Stomach (tissue), 9 donors: ENCODE measurements around the gene EFNA4. TPM values are rescaled to one million over a fixed set of nuclear protein-coding genes. Genes with fewer than 3 reads are reported as not detected.

Source experiments
- DNase-seq, 2 donors: peaks; one replicate each; pipeline versions ENCODE4 v3.0.0 to v3.0.0-alpha.2; 2013 to 2019
- H3K27ac ChIP-seq, 5 donors: fragments of 200-600 bp in 4 of 5; sonication (generic) in 4 of 5; one replicate each; pipeline ENCODE4 v1.5.1; 2013 to 2019; ENCODE audit warnings: mild to moderate bottlenecking in 1 of 5, moderate library complexity in 1 of 5
- H3K27me3 ChIP-seq, 3 donors: fragments of 200-600 bp; sonication (generic); one replicate each; pipeline ENCODE4 v1.5.1; 2017 to 2019; ENCODE audit warnings: mixed run types in 1 of 3
- H3K36me3 ChIP-seq, 4 donors: fragments of 200-600 bp; sonication (generic); 1 replicate in 3 of 4; 2 replicates in 1 of 4; pipeline ENCODE4 v1.5.1; 2016 to 2019
- H3K4me1 ChIP-seq, 4 donors: fragments of 200-600 bp; sonication (generic); one replicate each; pipeline ENCODE4 v1.5.1; 2016 to 2019
- H3K4me3 ChIP-seq, 4 donors: fragments of 200-600 bp; sonication (generic) in 3 of 4; one replicate each; pipeline ENCODE4 v1.5.1; 2016 to 2019; ENCODE audit warnings: mild to moderate bottlenecking in 1 of 4
- H3K9me3 ChIP-seq, 4 donors: fragments of 200-600 bp; sonication (generic); one replicate each; pipeline ENCODE4 v1.5.1; 2016 to 2019
- EP300 ChIP-seq: sonication (generic); formaldehyde crosslinking; IDR thresholded peaks from one replicate; pipeline ENCODE4 v1.6.1; 2017; ENCODE audit warnings: antibody characterized with exemption
- POLR2A ChIP-seq, 4 donors: fragments of 450-650 bp; IDR thresholded peaks; one replicate each; pipeline ENCODE4 v1.6.1; 2016; ENCODE audit warnings: antibody characterized with exemption in 4 of 4, control low read depth in 2 of 4, mild to moderate bottlenecking in 1 of 4, moderate library complexity in 1 of 4
- POLR2AphosphoS5 ChIP-seq, 3 donors: sonication (generic); formaldehyde crosslinking; IDR thresholded peaks; one replicate each; pipeline ENCODE4 v1.6.1; 2016; ENCODE audit warnings: antibody characterized with exemption in 3 of 3
- WGBS, 5 donors: extraction: QIAGEN DNeasy Blood & Tissue Kit in 3 of 5; methylation state at CpG; one replicate each; pipeline versions ENCODE4 v1.1.5 to v1.1.7; 2013 to 2018; 5-methylcytosine and 5-hydroxymethylcytosine counted together
- intact Hi-C: fragments of 100-400 bp; cut with DNase I; formaldehyde crosslinking; loops from one replicate; pipeline ENCODE4 v1.15.1; 2023; ENCODE audit warnings: low total_unique reads
- polyA plus RNA-seq, 3 donors: library from polyadenylated mRNA; stranded (reverse); fragments of 200-250 nt; gene quantifications; one replicate each; pipeline ENCODE4 v1.2.3, GENCODE V29; 2013
- total RNA-seq, 5 donors: library from RNA; depleted of rRNA; stranded (reverse); fragments of >200 nt; gene quantifications; one replicate each; pipeline versions ENCODE4 v1.1.0 to v1.2.3, GENCODE V29; 2014 to 2016
- TF ChIP-seq, protein P1 (sequence below), 7 experiments: fragments of 450-650 bp in 4 of 7; fragments of 200-600 bp in 3 of 7; sonication (generic) in 3 of 7; IDR thresholded peaks; one replicate each; pipeline ENCODE4 v1.5.1; 2016 to 2019; ENCODE audit warnings: antibody characterized with exemption in 7 of 7, control low read depth in 2 of 7, mild to moderate bottlenecking in 1 of 7
- donor health status: healthy with polysubstance abuse.
- donor health status: Bipolar disorder and iron deficiency.
- donor health status: healthy.

EFNA4 gene
- total and polyA plus RNA-seq, 8 donors = 3.5 to 13.2 (median 6.2) TPM; not detected in 2

DNA sequence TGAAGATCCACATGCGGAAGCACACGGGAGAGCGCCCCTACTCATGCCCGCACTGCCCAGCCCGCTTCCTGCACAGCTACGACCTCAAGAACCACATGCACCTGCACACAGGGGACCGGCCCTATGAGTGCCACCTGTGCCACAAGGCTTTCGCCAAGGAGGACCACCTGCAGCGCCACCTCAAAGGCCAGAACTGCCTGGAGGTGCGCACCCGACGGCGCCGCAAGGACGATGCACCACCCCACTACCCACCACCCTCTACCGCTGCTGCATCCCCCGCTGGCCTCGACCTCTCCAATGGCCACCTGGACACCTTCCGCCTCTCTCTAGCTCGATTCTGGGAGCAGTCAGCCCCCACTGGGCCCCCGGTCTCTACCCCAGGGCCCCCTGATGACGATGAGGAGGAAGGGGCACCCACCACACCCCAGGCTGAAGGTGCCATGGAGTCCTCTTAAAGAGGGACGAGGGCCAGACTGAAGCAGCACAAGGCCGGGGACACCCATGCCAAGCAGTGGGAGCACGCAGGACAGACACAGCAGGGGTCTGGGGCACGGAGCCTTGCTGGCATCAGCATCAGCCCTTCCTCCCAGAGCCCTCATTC, 47.2 kb upstream of the EFNA4 start:
- peaks cover 28 to 47% (median 36%) of the 10 kb centered on the region in 4 donors for H3K36me3 ChIP-seq
- no peaks in the 10 kb centered on the region for H3K27me3 ChIP-seq
- H3K4me3 ChIP-seq = peak overlapping the region in 1 of 4 donors; percentile 39
- H3K4me1 ChIP-seq = peaks cover 47 to 79% (median 72%) of the 10 kb centered on the region in 4 donors
- DNase-seq = no peak
- WGBS, 5 donors = 59 to 86% (median 69%) methylated on average over 22 to 26 of the region's 26 CpGs
- TF ChIP-seq, protein P1, sequence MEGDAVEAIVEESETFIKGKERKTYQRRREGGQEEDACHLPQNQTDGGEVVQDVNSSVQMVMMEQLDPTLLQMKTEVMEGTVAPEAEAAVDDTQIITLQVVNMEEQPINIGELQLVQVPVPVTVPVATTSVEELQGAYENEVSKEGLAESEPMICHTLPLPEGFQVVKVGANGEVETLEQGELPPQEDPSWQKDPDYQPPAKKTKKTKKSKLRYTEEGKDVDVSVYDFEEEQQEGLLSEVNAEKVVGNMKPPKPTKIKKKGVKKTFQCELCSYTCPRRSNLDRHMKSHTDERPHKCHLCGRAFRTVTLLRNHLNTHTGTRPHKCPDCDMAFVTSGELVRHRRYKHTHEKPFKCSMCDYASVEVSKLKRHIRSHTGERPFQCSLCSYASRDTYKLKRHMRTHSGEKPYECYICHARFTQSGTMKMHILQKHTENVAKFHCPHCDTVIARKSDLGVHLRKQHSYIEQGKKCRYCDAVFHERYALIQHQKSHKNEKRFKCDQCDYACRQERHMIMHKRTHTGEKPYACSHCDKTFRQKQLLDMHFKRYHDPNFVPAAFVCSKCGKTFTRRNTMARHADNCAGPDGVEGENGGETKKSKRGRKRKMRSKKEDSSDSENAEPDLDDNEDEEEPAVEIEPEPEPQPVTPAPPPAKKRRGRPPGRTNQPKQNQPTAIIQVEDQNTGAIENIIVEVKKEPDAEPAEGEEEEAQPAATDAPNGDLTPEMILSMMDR (IDR thresholded peaks at IDR 0.05) = no peak
- no peak for TF ChIP-seq EP300
- no peak for TF ChIP-seq POLR2A (IDR thresholded peaks at IDR 0.05)
- no peak for TF ChIP-seq POLR2AphosphoS5 (IDR thresholded peaks at IDR 0.05)
- intact Hi-C loops = loop anchor here (10.0 kb wide), 1 partner anchor 52 kb away; the partner anchor contains the start of gene PYGO2
- no peaks in the 10 kb centered on the region for H3K9me3 ChIP-seq
- peak overlapping the region; percentile 83 to 100 (median 92) for H3K27ac ChIP-seq

DNA sequence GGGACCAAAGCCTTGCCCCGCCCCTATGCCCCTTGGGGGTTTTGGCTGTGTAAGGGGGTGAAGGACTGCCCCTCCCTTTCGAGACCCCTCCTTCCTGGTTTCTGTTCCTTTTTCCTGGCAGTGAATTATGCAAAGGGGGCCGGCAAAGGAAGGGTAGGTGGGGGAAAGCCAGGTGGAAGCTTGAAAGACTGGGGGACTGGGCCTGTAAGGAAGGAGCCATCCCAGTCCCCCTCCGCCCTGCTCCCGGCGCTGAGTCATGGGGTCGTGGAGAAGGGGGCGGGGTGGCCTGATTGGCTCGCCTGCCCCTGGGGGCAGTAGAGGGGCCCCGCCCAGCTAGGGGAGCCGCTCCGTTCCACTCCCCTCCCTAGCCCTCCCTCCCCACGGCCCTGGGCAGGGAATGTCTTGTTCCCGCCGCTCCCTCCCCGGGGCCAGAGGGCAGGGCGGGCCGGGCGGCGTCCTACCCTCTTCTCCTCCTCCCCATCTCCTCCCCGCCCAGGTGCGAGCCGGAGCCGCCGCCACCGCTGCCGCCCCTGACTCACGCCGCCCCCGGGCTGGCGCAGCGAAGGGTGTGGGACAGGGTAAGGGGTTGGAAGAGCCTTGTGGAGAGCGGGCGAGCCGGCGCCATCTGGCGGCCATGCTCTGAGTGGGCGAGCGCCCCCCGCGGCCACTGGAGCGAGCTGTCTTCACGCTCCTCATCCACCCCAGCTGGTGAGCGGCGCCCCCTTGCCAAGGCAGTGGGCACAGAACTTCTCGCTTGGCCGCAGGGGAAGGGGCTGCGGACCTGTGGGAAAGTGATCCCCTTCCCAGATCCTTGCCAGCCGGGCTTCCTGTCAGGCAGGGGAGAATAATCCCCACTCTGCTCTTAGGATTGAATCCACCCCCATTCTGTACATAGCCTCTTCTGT, 46.2 kb upstream of the EFNA4 start:
- Histone ChIP-seq H3K27ac (peak overlapping the region; percentile 83 to 100 (median 92)), H3K36me3 (peaks cover 28 to 41% (median 34%) of the 10 kb centered on the region in 4 donors), H3K9me3 (no peaks in the 10 kb centered on the region), H3K27me3 (no peaks in the 10 kb centered on the region), H3K4me3 (peak overlapping the region; percentile 39 to 48 (median 45)), H3K4me1 (peaks cover 37 to 71% (median 62%) of the 10 kb centered on the region in 4 donors)
- TF ChIP-seq POLR2AphosphoS5 (IDR thresholded peaks at IDR 0.05) (peak; percentile 75 to 97 (median 88)), POLR2A (IDR thresholded peaks at IDR 0.05) (no peak), EP300 (peak; percentile 81)
- TF ChIP-seq, protein P1 (IDR thresholded peaks at IDR 0.05) = peak in 6 of 7 experiments; percentile 86 to 100 (median 96)
- 4 to 5% (median 4%) methylated on average over 23 to 49 of the region's 49 CpGs for WGBS, 5 donors
- peak; percentile 95 to 97 for DNase-seq
- intact Hi-C loops = loop anchor here (10.0 kb wide), 1 partner anchor 52 kb away; the partner anchor contains the start of gene PYGO2

DNA sequence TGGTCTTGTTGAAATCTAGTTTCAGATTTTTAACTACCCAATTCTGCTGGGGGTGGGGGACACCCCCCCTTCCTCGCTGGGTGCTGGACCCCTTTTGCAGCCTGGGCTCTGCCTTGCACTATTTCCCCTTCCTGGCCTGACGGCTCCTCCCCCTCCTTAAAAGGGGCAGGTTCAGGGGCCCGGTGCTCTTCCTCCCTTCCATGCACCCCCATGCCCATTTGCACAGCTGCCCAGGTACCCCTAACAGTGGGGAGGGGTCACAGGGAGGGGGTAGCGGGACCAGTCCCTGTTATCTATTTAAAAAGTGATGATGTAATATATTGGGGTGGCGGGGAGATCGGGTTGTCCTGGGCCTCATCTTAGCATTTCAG, 45.6 kb upstream of the EFNA4 start:
- no peak for TF ChIP-seq EP300
- TF ChIP-seq, protein P1 (IDR thresholded peaks at IDR 0.05) = no peak
- no peak for TF ChIP-seq POLR2AphosphoS5 (IDR thresholded peaks at IDR 0.05)
- no peak for TF ChIP-seq POLR2A (IDR thresholded peaks at IDR 0.05)
- Histone ChIP-seq H3K36me3 (peaks cover 28 to 41% (median 34%) of the 10 kb centered on the region in 4 donors), H3K27ac (peak overlapping the region; percentile 83 to 100 (median 92)), H3K4me3 (peak overlapping the region; percentile 39 to 48 (median 45)), H3K4me1 (peaks cover 31 to 71% (median 57%) of the 10 kb centered on the region in 4 donors), H3K27me3 (no peaks in the 10 kb centered on the region), H3K9me3 (no peaks in the 10 kb centered on the region)
- intact Hi-C loops = loop anchor here (10.0 kb wide), 1 partner anchor 53 kb away; the partner anchor contains the start of gene PYGO2
- WGBS, 5 donors = 44 to 54% (median 48%) methylated on average over 6 of the region's 6 CpGs
- peak in 1 of 2 donors; percentile 34 for DNase-seq
